Loucy (cell line): Measurements from ENCODE around the gene IGF2BP2.

Source experiments
- H2AFZ ChIP-seq: fragments of 200-600 bp; sonication (generic); 2 replicates; pipeline ENCODE4 v1.6.0; 2016; ENCODE audit warnings: antibody characterized with exemption, mild to moderate bottlenecking, low read length, moderate library complexity
- H3F3A ChIP-seq: fragments of 200-600 bp; 2 replicates; pipeline ENCODE4 v1.6.0; 2016; ENCODE audit warnings: antibody characterized with exemption, low read depth, mild to moderate bottlenecking
- H3K27me3 ChIP-seq: fragments of 200-600 bp; sonication (generic); 2 replicates; pipeline ENCODE4 v1.6.1; 2014; ENCODE audit warnings: low read length, mild to moderate bottlenecking; ENCODE audit not compliant: insufficient read depth, poor library complexity, severe bottlenecking
- H3K36me3 ChIP-seq: fragments of 200-600 bp; sonication (generic); 2 replicates; pipeline ENCODE4 v1.6.1; 2016; ENCODE audit warnings: low read length; ENCODE audit not compliant: insufficient read depth
- H3K4me1 ChIP-seq: fragments of 200-600 bp; sonication (generic); 2 replicates; pipeline ENCODE4 v1.5.1; 2014; ENCODE audit warnings: low read length, mild to moderate bottlenecking; ENCODE audit not compliant: insufficient read depth, poor library complexity, severe bottlenecking
- H3K4me2 ChIP-seq: fragments of 200-600 bp; sonication (generic); 2 replicates; pipeline ENCODE4 v1.6.0; 2014; ENCODE audit warnings: antibody characterized with exemption, low read length, low read depth, mild to moderate bottlenecking; ENCODE audit not compliant: poor library complexity, severe bottlenecking
- H3K4me3 ChIP-seq: fragments of 200-600 bp; sonication (generic); 2 replicates; pipeline ENCODE4 v1.5.1; 2014; ENCODE audit warnings: low read length, mild to moderate bottlenecking, mixed read lengths; ENCODE audit not compliant: poor library complexity, severe bottlenecking
- H3K79me2 ChIP-seq: fragments of 200-600 bp; sonication (generic); 2 replicates; pipeline ENCODE4 v1.6.1; 2014; ENCODE audit warnings: low read length; ENCODE audit not compliant: insufficient read depth
- H3K9ac ChIP-seq: fragments of 200-600 bp; sonication (generic); 2 replicates; pipeline ENCODE4 v1.6.0; 2014; ENCODE audit warnings: mild to moderate bottlenecking, low read depth, low read length, moderate library complexity; ENCODE audit not compliant: poor library complexity, severe bottlenecking
- H3K9me2 ChIP-seq: fragments of 200-600 bp; sonication (generic); replicated peaks from 2 replicates; pipeline ENCODE4 v1.6.1; 2016; ENCODE audit warnings: low read depth, low read length, mixed read lengths
- H3K9me3 ChIP-seq: fragments of 200-600 bp; sonication (generic); 2 replicates; pipeline ENCODE4 v1.6.1; 2014; ENCODE audit warnings: mild to moderate bottlenecking, antibody characterized with exemption, low read length, low read depth; ENCODE audit not compliant: insufficient read depth
- H4K20me1 ChIP-seq: fragments of 200-600 bp; sonication (generic); 2 replicates; pipeline ENCODE4 v1.6.0; 2014; ENCODE audit warnings: antibody characterized with exemption, low read length, mild to moderate bottlenecking; ENCODE audit not compliant: insufficient read depth, poor library complexity, severe bottlenecking
- CTCF ChIP-seq: fragments of 200-600 bp; sonication (generic); conservative IDR thresholded peaks from 2 replicates; pipeline ENCODE4 v1.5.1; 2014; ENCODE audit warnings: mild to moderate bottlenecking, antibody characterized with exemption, low read length
- EZH2phosphoT487 ChIP-seq: fragments of 200-600 bp; IDR thresholded peaks from 2 replicates; pipeline ENCODE4 v1.6.1; 2018; ENCODE audit warnings: antibody characterized with exemption, mild to moderate bottlenecking, moderate library complexity, borderline replicate concordance

Gene IGF2BP2

GRCh38 chr3:185852635-185853034 lies 27.8 kb upstream of the IGF2BP2 start:
- Histone ChIP-seq H3K36me3 (no peaks in the 10 kb centered on the region), H3K4me2 (no peak overlapping the region), H3K4me1 (no peaks in the 10 kb centered on the region), H3F3A (no peaks in the 10 kb centered on the region), H3K4me3 (no peak overlapping the region), H3K27me3 (no peaks in the 10 kb centered on the region), H4K20me1 (no peaks in the 10 kb centered on the region), H3K9me2 (no peaks in the 10 kb centered on the region), H2AFZ (no peak overlapping the region), H3K79me2 (no peaks in the 10 kb centered on the region), H3K9ac (no peak overlapping the region), H3K9me3 (peaks cover 7% of the 10 kb centered on the region; the same call in 1 of the 2 replicates)
- TF ChIP-seq EZH2phosphoT487 (no peak), CTCF (no peak)

GRCh38 chr3:185851959-185852358 lies 27.1 kb upstream of the IGF2BP2 start:
- Histone ChIP-seq H3K9me3 (peaks cover 7% of the 10 kb centered on the region; the same call in 1 of the 2 replicates), H3F3A (no peaks in the 10 kb centered on the region), H3K36me3 (no peaks in the 10 kb centered on the region), H3K4me1 (no peaks in the 10 kb centered on the region), H2AFZ (no peak overlapping the region), H3K27me3 (no peaks in the 10 kb centered on the region), H3K4me2 (no peak overlapping the region), H3K9me2 (no peaks in the 10 kb centered on the region), H3K79me2 (no peaks in the 10 kb centered on the region), H3K4me3 (no peak overlapping the region), H4K20me1 (no peaks in the 10 kb centered on the region), H3K9ac (no peak overlapping the region)
- TF ChIP-seq EZH2phosphoT487 (no peak), CTCF (no peak)

- no peaks in the 10 kb centered on the region for H3K9me2 ChIP-seq
- no peak overlapping the region for H3K4me3 ChIP-seq
- H3K36me3 ChIP-seq, result no peaks in the 10 kb centered on the region
- no peaks in the 10 kb centered on the region for H3K9me3 ChIP-seq
- no peak overlapping the region for H2AFZ ChIP-seq
- H3K79me2 ChIP-seq, result no peaks in the 10 kb centered on the region
- H3K27me3 ChIP-seq, result no peaks in the 10 kb centered on the region
- no peak overlapping the region for H3K4me2 ChIP-seq
- H3K4me1 ChIP-seq, result no peaks in the 10 kb centered on the region
- no peaks in the 10 kb centered on the region for H4K20me1 ChIP-seq
- H3K9ac ChIP-seq, result no peak overlapping the region
- no peaks in the 10 kb centered on the region for H3F3A ChIP-seq
- no peak for TF ChIP-seq EZH2phosphoT487
- TF ChIP-seq CTCF, result no peak
Measured at GRCh38 chr3:185851046-185851445, 26.2 kb upstream of the IGF2BP2 start.
